HL-60 (cell line): ENCODE data around the gene FSTL4.

Experiments
- CTCF ChIP-seq: IDR thresholded peaks from one replicate; pipeline ENCODE4 v1.5.1; 2011; ENCODE audit warnings: low read length, control low read depth, inconsistent platforms; ENCODE audit not compliant: insufficient read depth
- POLR2AphosphoS5 ChIP-seq: IDR thresholded peaks from 2 replicates; pipeline ENCODE4 v1.6.1; 2012; ENCODE audit warnings: low read depth
- REST ChIP-seq: IDR thresholded peaks from 2 replicates; pipeline ENCODE4 v1.6.1; 2012; ENCODE audit warnings: low read depth; ENCODE audit not compliant: insufficient replicate concordance
- SPI1 ChIP-seq: IDR thresholded peaks from 2 replicates; pipeline ENCODE4 v1.6.1; 2012; ENCODE audit warnings: low read depth, mild to moderate bottlenecking, borderline replicate concordance

GRCh38 chr5:133381041-133381440 is 231.3 kb downstream of the FSTL4 start:
- no peak for TF ChIP-seq CTCF
- no peak for TF ChIP-seq POLR2AphosphoS5
- TF ChIP-seq SPI1 = no peak
- no peak for TF ChIP-seq REST
